Measurements from ENCODE around the gene MINDY3.

DNA sequence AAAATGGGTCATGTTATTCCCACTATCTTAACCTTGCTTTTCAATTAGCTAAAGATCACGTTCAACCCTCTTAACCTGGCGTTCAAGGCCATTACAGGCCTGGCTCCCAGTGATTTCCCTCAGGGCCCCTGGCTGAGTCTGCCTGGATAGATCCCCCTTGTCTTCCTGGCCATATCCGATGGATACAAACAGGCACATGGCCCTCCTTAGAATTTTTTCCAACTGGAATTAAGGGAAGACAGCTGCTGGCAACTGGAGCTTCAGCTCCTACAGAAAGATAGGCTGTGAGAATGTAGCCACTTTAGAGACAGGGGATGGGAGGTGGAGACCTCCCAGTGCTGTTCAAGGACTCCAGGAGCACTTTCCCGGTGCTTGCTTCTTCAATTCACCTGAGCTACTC is 77.5 kb downstream of the MINDY3 start:
- TF ChIP-seq EZH2 (IDR thresholded peaks at IDR 0.05; ENCODE audit: borderline replicate concordance, insufficient read depth, low read depth, low read length, poor library complexity, severe bottlenecking): no peak
- TF ChIP-seq, protein P1, sequence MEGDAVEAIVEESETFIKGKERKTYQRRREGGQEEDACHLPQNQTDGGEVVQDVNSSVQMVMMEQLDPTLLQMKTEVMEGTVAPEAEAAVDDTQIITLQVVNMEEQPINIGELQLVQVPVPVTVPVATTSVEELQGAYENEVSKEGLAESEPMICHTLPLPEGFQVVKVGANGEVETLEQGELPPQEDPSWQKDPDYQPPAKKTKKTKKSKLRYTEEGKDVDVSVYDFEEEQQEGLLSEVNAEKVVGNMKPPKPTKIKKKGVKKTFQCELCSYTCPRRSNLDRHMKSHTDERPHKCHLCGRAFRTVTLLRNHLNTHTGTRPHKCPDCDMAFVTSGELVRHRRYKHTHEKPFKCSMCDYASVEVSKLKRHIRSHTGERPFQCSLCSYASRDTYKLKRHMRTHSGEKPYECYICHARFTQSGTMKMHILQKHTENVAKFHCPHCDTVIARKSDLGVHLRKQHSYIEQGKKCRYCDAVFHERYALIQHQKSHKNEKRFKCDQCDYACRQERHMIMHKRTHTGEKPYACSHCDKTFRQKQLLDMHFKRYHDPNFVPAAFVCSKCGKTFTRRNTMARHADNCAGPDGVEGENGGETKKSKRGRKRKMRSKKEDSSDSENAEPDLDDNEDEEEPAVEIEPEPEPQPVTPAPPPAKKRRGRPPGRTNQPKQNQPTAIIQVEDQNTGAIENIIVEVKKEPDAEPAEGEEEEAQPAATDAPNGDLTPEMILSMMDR (IDR thresholded peaks at IDR 0.05): no peak
